Calu3 (cell line): ENCODE measurements around the gene BEX1. TPM values are rescaled to one million over a fixed set of nuclear protein-coding genes. Genes with fewer than 3 reads are reported as not detected.

Experiments used
- BruUV-seq: library from RNA; stranded (reverse); fragments of 400-500 nt; replicated peaks from 2 replicates; lab custom pipeline; 2021; lab: Mats Ljungman, UMichigan
- CTCF ChIA-PET: fragments of 300-600 bp; sonication (Branson Sonifier 250); formaldehyde crosslinking; loops from one replicate; lab custom pipeline; 2022; ENCODE audit warnings: antibody characterized with exemption; lab: Charles Lee
- DNase-seq: peaks from one replicate; pipeline ENCODE4 v3.0.0; 2022
- H3K27ac Mint-ChIP-seq: one replicate; pipeline ENCODE4 v1.8.0; 2022; ENCODE audit warnings: mixed read lengths; ENCODE audit not compliant: unreplicated experiment
- H3K27me3 Mint-ChIP-seq: one replicate; pipeline ENCODE4 v1.8.0; 2022; ENCODE audit warnings: mixed read lengths; ENCODE audit not compliant: unreplicated experiment
- H3K36me3 Mint-ChIP-seq: one replicate; pipeline ENCODE4 v1.8.0; 2022; ENCODE audit warnings: mild to moderate bottlenecking, moderate library complexity, mixed read lengths; ENCODE audit not compliant: insufficient read depth, unreplicated experiment
- H3K4me1 Mint-ChIP-seq: one replicate; pipeline ENCODE4 v1.8.0; 2022; ENCODE audit warnings: mild to moderate bottlenecking, low read depth, mixed read lengths; ENCODE audit not compliant: unreplicated experiment
- H3K4me3 Mint-ChIP-seq: one replicate; pipeline ENCODE4 v1.8.0; 2022; ENCODE audit warnings: mild to moderate bottlenecking, low read depth, moderate library complexity, mixed read lengths; ENCODE audit not compliant: unreplicated experiment
- H3K9me3 Mint-ChIP-seq: one replicate; pipeline ENCODE4 v1.8.0; 2022; ENCODE audit warnings: low read depth, mixed read lengths; ENCODE audit not compliant: unreplicated experiment
- intact Hi-C: fragments of 100-400 bp; cut with micrococcal nuclease; formaldehyde crosslinking; loops from one replicate; pipeline ENCODE4 v1.10.0; 2022; ENCODE audit not compliant: unreplicated experiment
- total RNA-seq: library from RNA; stranded (reverse); gene quantifications from 2 replicates; pipeline ENCODE4 v1.2.3, GENCODE V29; 2022
- TF ChIP-seq, protein P1 (sequence below): fragments of 200-600 bp; IDR thresholded peaks from one replicate; pipeline ENCODE4 v1.8.0; 2022; ENCODE audit warnings: antibody characterized with exemption; ENCODE audit not compliant: unreplicated experiment

Gene BEX1
- total RNA-seq, 1 experiment from 2014 or later, result 9.2 TPM

DNA sequence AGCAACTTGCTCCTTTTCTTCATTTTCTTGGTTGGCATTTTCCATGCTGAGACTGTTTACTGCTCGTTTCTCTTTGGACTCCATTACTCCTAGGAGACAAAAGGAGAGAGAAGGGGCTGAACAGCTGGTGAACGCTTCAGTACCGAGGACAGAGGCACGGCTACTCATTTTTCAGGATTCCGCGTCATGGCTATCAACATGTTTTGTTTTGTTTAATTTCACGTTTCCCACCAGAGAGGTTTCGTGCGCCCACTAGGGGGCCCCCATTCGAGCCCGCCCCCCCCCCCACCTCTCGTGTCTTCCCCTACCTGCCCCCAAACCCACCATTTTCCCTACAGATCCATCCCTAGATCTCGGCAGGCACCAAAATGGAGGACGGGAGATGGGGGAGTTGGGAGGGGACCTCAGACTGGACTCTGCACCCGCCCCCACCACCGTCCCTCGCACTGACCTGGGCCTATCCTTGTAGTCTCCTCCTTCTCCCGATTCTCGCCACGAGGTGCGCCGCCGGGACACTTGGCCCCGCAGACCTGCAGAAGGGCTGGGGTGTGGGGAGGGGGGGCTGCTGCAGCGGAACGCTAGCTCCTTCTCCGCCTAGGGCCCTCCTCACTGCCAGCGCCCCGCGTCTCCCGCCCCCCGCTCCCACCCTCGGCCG is 653 bp downstream of the BEX1 start:
- DNase-seq, result no peak
- Mint-ChIP-seq H3K4me3 (peak overlapping the region; percentile 72), H3K36me3 (no peaks in the 10 kb centered on the region), H3K27ac (no peak overlapping the region), H3K9me3 (peaks cover 2% of the 10 kb centered on the region), H3K4me1 (no peaks in the 10 kb centered on the region), H3K27me3 (peaks cover 30% of the 10 kb centered on the region)
- intact Hi-C loops, result no loop called here
- CTCF ChIA-PET, result interaction anchor here (0.9 kb wide), 1 partner anchor 89 kb away, joined by 5 read pairs; no protein-coding TSS in a partner anchor
- BruUV-seq, result no TSS peak
- TF ChIP-seq, protein P1, sequence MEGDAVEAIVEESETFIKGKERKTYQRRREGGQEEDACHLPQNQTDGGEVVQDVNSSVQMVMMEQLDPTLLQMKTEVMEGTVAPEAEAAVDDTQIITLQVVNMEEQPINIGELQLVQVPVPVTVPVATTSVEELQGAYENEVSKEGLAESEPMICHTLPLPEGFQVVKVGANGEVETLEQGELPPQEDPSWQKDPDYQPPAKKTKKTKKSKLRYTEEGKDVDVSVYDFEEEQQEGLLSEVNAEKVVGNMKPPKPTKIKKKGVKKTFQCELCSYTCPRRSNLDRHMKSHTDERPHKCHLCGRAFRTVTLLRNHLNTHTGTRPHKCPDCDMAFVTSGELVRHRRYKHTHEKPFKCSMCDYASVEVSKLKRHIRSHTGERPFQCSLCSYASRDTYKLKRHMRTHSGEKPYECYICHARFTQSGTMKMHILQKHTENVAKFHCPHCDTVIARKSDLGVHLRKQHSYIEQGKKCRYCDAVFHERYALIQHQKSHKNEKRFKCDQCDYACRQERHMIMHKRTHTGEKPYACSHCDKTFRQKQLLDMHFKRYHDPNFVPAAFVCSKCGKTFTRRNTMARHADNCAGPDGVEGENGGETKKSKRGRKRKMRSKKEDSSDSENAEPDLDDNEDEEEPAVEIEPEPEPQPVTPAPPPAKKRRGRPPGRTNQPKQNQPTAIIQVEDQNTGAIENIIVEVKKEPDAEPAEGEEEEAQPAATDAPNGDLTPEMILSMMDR, result no peak

DNA sequence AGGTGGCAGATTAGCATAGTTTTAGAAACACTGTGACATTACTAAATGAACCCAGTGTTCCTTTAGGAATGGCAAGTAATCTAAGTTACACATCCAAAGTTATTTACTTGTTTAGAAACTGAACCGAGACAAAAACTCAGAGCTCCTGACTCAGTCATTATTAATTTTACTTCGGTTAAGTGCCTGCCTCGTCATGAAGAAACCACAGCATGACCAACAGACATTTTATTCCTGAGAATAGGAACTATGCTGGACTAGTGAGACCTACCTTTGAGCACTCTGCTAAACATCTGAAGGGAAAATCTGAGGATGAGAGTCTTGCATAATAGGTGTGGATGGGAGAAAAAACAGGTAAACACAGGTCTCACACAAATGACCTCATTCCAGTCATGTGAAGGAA is 2.5 kb downstream of the BEX1 start:
- BruUV-seq, result no TSS peak
- Mint-ChIP-seq H3K4me3 (no peak overlapping the region), H3K9me3 (peaks cover 2% of the 10 kb centered on the region), H3K36me3 (no peaks in the 10 kb centered on the region), H3K27me3 (peaks cover 43% of the 10 kb centered on the region), H3K4me1 (peaks cover 16% of the 10 kb centered on the region), H3K27ac (no peak overlapping the region)
- TF ChIP-seq, protein P1, result no peak
- DNase-seq, result no peak
- CTCF ChIA-PET, result no interaction called here
- intact Hi-C loops, result no loop called here

DNA sequence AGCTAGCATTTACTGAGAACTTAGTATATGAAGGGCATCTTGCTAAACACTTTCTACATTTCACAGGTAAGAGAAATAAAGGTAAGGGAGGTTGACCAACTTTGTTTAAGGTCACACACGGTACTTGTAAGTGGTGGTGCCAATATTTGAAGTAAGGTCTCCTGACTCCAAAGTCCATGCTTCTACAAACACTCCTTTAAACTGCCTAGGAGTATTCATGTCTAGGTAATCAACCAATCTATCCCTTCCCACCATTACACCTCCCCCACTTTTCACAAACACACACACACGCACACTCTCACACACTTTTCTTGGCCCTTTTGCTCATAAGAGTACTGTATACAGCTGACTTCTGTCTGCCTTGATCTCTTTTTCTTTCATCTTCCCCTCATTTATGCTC is 7.1 kb downstream of the BEX1 start:
- H3K9me3 Mint-ChIP-seq, result no peaks in the 10 kb centered on the region
- intact Hi-C loops, result loop anchor here (5.0 kb wide), 1 partner anchor 100 kb away; no protein-coding TSS in a partner anchor
- H3K4me3 Mint-ChIP-seq, result no peak overlapping the region
- TF ChIP-seq, protein P1, result no peak
- no peak overlapping the region for H3K27ac Mint-ChIP-seq
- peaks cover 16% of the 10 kb centered on the region for H3K4me1 Mint-ChIP-seq
- CTCF ChIA-PET, result no interaction called here
- BruUV-seq, result no TSS peak
- DNase-seq, result no peak
- H3K36me3 Mint-ChIP-seq, result no peaks in the 10 kb centered on the region
- peaks cover 34% of the 10 kb centered on the region for H3K27me3 Mint-ChIP-seq

DNA sequence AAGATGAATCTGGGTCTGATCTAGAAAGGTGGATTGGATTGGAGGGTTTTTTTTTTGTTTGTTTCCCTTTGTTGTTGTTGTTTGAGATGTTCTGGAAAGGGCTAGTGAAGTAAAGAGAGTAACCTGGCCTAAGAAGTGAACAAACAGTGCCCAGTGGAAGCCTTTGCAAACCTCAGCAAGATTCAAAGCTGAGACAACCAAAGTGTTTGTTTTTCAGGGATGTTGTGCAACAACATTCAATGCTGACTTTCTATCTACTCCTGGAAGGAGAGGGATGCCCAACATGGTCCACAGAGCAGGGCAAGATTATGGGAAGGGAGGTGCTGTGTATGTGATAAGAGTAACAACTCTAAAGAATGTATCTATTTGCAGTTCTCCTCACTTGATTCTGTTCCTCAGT is 11.3 kb downstream of the BEX1 start:
- Mint-ChIP-seq H3K9me3 (no peaks in the 10 kb centered on the region), H3K36me3 (no peaks in the 10 kb centered on the region), H3K27me3 (peaks cover 41% of the 10 kb centered on the region), H3K4me3 (no peak overlapping the region), H3K27ac (no peak overlapping the region), H3K4me1 (peaks cover 10% of the 10 kb centered on the region)
- no peak for DNase-seq
- intact Hi-C loops, result no loop called here
- CTCF ChIA-PET, result no interaction called here
- TF ChIP-seq, protein P1, result no peak
- BruUV-seq, result no TSS peak
